AG09319 (cell line): ENCODE measurements around the gene CHST3.

Source experiments
- DNase-seq: peaks from one replicate; pipeline ENCODE4 v3.0.0-alpha.2; 2010; ENCODE audit warnings: low read depth; ENCODE audit errors: extremely low read depth
- TF ChIP-seq, protein P1 (sequence below): IDR thresholded peaks from 2 replicates; pipeline ENCODE4 v1.5.1; 2011; ENCODE audit warnings: low read depth, mild to moderate bottlenecking, inconsistent platforms, low read length, moderate library complexity

Gene CHST3

DNA sequence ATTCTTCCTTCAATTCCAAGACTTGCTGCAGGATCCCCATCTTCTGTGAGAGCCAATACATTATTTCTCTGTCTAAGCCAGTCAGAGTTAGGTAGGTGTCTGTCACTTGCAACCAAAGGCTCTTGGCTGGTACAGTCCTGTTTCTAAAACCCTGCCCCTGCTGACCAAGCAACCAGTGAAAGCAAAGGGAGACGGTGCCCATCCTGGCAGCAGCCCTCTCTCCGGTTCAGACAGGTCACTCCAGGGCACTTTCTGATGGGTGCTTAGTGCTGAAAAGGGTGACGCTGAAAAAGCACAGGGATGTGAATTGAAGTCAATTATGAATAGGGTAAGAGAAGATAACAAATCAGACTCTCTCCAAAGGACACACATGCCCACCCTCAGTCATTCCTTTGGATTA is 86.7 kb downstream of the CHST3 start:
- DNase-seq = no peak
- TF ChIP-seq, protein P1, sequence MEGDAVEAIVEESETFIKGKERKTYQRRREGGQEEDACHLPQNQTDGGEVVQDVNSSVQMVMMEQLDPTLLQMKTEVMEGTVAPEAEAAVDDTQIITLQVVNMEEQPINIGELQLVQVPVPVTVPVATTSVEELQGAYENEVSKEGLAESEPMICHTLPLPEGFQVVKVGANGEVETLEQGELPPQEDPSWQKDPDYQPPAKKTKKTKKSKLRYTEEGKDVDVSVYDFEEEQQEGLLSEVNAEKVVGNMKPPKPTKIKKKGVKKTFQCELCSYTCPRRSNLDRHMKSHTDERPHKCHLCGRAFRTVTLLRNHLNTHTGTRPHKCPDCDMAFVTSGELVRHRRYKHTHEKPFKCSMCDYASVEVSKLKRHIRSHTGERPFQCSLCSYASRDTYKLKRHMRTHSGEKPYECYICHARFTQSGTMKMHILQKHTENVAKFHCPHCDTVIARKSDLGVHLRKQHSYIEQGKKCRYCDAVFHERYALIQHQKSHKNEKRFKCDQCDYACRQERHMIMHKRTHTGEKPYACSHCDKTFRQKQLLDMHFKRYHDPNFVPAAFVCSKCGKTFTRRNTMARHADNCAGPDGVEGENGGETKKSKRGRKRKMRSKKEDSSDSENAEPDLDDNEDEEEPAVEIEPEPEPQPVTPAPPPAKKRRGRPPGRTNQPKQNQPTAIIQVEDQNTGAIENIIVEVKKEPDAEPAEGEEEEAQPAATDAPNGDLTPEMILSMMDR = no peak

DNA sequence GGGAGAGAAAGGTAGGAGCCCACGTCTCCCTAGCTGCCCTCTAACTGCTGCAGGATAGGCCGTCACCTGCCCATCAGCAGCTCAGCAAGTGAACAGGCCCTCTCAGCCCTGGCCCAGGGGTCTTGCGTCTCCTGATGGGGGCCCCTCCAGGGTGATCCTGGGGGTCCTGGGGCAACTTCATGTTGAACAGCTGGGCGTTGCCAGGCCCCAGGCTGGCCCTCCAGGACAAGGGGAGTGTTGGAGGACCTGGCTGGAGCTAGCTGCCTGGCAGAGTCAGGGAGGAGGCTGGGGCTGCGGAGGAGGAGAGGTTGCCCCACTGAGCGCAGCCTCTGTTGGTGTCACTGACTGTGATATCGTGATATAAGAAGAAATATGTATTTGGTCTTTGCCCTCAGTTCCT is 89.5 kb downstream of the CHST3 start:
- TF ChIP-seq, protein P1 = no peak
- DNase-seq = no peak

DNA sequence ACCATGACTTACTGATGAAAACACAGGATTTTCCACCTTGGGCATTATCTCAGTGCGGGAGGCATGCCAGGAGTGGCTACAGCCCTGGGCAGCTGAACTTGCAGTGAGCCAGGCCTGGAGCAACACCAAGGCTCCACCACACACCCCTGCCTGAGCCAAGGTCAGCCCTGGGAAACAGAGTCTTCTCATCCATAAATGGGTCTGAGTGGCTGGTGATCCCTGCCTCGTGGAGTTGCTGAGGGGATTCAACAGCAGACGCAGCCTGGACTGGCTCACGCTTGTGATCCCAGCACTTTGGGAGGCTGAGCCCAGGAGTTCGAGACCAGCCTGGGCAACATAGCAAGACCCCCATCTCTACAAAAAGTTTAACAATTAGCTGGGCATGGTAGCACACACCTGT is 91.9 kb downstream of the CHST3 start:
- TF ChIP-seq, protein P1 = no peak
- no peak for DNase-seq

DNA sequence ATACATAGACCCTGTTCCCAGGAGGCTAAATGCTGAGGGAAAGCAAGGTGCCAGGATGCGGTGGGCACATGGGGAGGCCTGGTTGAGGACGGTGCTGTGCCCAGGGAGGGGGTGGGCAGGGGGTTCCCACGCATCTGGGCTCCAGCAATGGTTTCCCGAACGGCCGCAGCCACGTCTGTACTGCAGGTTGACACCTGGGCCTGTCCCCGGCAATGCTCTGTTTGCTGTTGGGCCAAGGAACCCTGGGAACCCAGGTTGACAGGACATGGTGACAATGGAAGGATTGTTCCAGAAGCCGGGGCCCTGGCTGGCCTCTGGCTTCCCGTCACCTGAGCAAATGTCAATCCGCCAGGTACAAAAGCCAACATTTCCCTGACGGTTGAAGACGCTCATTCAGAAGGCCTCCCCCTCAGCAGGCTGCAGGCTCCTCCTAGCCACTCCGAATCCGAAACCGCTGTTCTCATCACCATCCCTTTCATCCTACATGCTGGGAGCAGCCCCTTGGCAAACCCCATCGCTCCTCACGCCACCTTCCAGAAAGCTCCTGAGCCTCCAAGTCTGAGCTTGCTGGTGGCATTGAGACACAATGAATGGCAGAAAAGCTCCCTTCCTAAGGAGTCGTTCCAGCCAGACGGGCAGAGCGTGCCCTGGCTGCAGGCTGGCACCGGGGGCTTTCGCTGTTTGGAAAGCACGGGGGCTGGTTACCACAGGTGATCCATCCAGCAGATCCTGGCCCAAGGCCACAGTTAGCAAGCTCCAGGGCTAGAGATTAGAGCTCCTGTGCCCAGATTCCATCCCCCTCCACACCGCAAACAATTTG is 92.9 kb downstream of the CHST3 start:
- TF ChIP-seq, protein P1 = no peak

DNA sequence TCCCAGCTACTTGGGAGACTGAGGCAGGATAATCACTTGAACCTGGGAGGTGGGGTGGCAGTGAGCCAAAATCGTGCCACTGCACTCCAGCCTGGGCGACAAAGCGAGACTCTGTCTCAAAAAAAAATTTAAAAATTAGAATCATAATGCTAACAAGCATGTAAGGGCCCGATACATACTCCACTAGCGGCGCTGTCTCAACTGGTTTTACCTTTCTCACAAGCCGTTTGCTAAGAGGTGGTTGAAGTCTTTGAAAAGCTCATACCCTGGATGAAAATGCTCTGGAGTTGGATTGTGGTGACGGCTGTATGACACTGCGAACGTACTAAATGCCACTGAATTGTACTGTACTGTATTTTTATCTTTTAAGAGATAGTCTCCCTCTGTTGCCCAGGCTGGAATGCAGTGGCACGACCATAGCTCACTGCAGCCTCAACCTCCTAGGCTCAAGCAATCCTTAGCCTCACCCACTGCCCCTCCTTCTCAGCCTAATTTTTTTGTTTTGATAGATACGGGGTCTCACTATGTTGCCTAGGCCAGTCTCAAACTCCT is 94.2 kb downstream of the CHST3 start:
- TF ChIP-seq, protein P1 = no peak
- DNase-seq = no peak

More for the DNA sequence above, 92.9 kb downstream of the CHST3 start:
- no peak for DNase-seq

DNA sequence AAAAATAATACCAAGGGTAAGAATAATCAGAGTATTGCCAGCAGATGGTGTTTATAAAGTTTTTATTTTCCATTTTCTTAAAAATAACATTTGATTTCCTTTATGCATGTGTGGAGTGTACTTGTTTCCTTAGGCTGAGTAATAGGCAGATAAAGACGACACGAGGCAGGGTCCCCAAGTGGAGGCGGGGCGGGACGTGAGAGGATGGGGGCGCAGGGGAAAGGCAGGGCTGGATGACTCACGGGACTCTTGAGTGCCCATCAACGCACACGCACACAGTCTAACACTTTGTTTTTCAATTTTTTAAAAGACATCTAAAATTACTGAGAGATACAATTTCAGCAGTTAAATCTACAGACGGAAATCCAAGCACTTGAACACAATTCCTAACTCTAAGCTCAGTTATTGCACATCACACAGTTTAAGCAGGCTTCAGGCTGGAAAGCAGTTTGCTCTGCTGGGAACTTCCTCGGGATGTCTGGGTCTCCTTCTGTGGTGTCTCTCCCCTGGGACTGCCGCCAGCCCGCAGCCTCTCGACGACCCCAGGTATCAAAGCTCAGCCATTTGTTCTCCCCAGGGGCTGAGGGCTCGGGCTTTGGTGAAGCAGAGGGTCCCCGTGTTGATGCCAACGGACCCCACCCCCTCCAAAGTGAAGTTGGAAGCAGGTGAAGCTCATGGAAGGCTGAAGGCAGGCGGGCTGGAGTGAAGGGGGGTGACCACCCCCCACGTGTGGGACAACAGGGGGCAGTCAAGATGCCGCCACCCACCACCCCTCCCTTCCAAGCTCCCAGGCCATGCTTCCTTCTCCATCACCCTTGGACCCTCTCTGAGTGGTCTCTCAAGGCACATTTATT is 95.0 kb downstream of the CHST3 start:
- TF ChIP-seq, protein P1 = no peak
- no peak for DNase-seq
